ENCODE measurements around the gene FGR.

The FGR gene

GRCh38 chr1:27607239-27607804, 27.7 kb downstream of the FGR start:
- intact Hi-C loops (cut with DNase I; ENCODE audit: low total_unique reads) = loop anchor here (10.0 kb wide), 1 partner anchor 303 kb away; no protein-coding TSS in a partner anchor
- TF ChIP-seq CTCF (IDR thresholded peaks at IDR 0.05) = no peak
- Histone ChIP-seq H3K27ac (no peak overlapping the region), H3K9me3 (no peaks in the 10 kb centered on the region), H3K4me3 (no peak overlapping the region), H3K36me3 (no peaks in the 10 kb centered on the region), H3K4me1 (peaks cover 0 to 9% (median 6%) of the 10 kb centered on the region in 4 donors), H3K27me3 (peaks cover 0 to 4% of the 10 kb centered on the region in 2 donors)
- DNase-seq = no peak

GRCh38 chr1:27606708-27607238, 28.2 kb downstream of the FGR start:
- no peak for TF ChIP-seq CTCF (IDR thresholded peaks at IDR 0.05)
- Histone ChIP-seq H3K4me1 (peaks cover 0 to 14% (median 8%) of the 10 kb centered on the region in 4 donors), H3K36me3 (no peaks in the 10 kb centered on the region), H3K27ac (no peak overlapping the region), H3K9me3 (no peaks in the 10 kb centered on the region), H3K27me3 (peaks cover 0 to 4% of the 10 kb centered on the region in 2 donors), H3K4me3 (no peak overlapping the region)
- DNase-seq = no peak
- intact Hi-C loops (cut with DNase I; ENCODE audit: low total_unique reads) = loop anchor here (10.0 kb wide), 1 partner anchor 302 kb away; no protein-coding TSS in a partner anchor

GRCh38 chr1:27605796-27606707, 28.9 kb downstream of the FGR start:
- peak; percentile 84 to 91 for TF ChIP-seq CTCF (IDR thresholded peaks at IDR 0.05)
- H3K27me3 ChIP-seq = peaks cover 0 to 4% of the 10 kb centered on the region in 2 donors
- H3K27ac ChIP-seq = no peak overlapping the region
- H3K36me3 ChIP-seq = no peaks in the 10 kb centered on the region
- H3K4me3 ChIP-seq = no peak overlapping the region
- peaks cover 0 to 21% (median 15%) of the 10 kb centered on the region in 4 donors for H3K4me1 ChIP-seq
- no peaks in the 10 kb centered on the region for H3K9me3 ChIP-seq
- intact Hi-C loops (cut with DNase I; ENCODE audit: low total_unique reads) = loop anchor here (2.0 to 10.0 kb wide), 2 partner anchors 203 to 301 kb away; no protein-coding TSS in a partner anchor
- no peak for DNase-seq

- H3K4me3 ChIP-seq = no peak overlapping the region
- H3K9me3 ChIP-seq = no peaks in the 10 kb centered on the region
- DNase-seq = no peak
- TF ChIP-seq CTCF (IDR thresholded peaks at IDR 0.05) = no peak
- H3K4me1 ChIP-seq = peaks cover 0 to 28% (median 22%) of the 10 kb centered on the region in 4 donors
- H3K27me3 ChIP-seq = no peaks in the 10 kb centered on the region
- intact Hi-C loops (cut with DNase I; ENCODE audit: low total_unique reads) = loop anchor here (2.0 to 10.0 kb wide), 2 partner anchors 203 to 301 kb away; no protein-coding TSS in a partner anchor
- no peak overlapping the region for H3K27ac ChIP-seq
- H3K36me3 ChIP-seq = no peaks in the 10 kb centered on the region
These were observed 29.7 kb downstream of the FGR start for GRCh38 chr1:27605300-27605766.

- no peak for DNase-seq
- H3K27me3 ChIP-seq = no peaks in the 10 kb centered on the region
- H3K36me3 ChIP-seq = no peaks in the 10 kb centered on the region
- H3K9me3 ChIP-seq = no peaks in the 10 kb centered on the region
- peaks cover 0 to 34% (median 28%) of the 10 kb centered on the region in 4 donors for H3K4me1 ChIP-seq
- peak overlapping the region; percentile 93 to 99 for H3K4me3 ChIP-seq
- intact Hi-C loops (cut with DNase I; ENCODE audit: low total_unique reads) = loop anchor here (2.0 to 10.0 kb wide), 4 partner anchors 47 to 300 kb away; no protein-coding TSS in a partner anchor
- TF ChIP-seq CTCF (IDR thresholded peaks at IDR 0.05) = no peak
- H3K27ac ChIP-seq = peak overlapping the region; percentile 97 to 99
These were observed 30.2 kb downstream of the FGR start for GRCh38 chr1:27604579-27605299.

Data from tibial artery (tissue), 4 donors.